Endodermal cell (in vitro differentiated cells): ENCODE results near the gene NRXN3. TPM values are rescaled to one million over a fixed set of nuclear protein-coding genes. Genes with fewer than 3 reads are reported as not detected.

Experiments used
- DNase-seq: peaks from one replicate; pipeline ENCODE4 v3.0.0-alpha.2; 2017
- H3K27ac ChIP-seq: 2 replicates; pipeline ENCODE4 v1.5.1; 2013; ENCODE audit warnings: mild to moderate bottlenecking, low read depth, low read length, moderate library complexity
- H3K27me3 ChIP-seq: 2 replicates; pipeline ENCODE4 v1.6.1; 2013; ENCODE audit warnings: mild to moderate bottlenecking, low read length, moderate library complexity; ENCODE audit not compliant: insufficient read depth, control insufficient read depth, poor library complexity, severe bottlenecking
- H3K36me3 ChIP-seq: 2 replicates; pipeline ENCODE4 v1.7.0; 2013; ENCODE audit warnings: mild to moderate bottlenecking, low read length, moderate library complexity; ENCODE audit not compliant: control insufficient read depth, insufficient read depth
- H3K4me1 ChIP-seq: one replicate; pipeline ENCODE4 v1.7.0; 2013; ENCODE audit warnings: low read length; ENCODE audit not compliant: control insufficient read depth, insufficient read depth
- H3K4me3 ChIP-seq: 2 replicates; pipeline ENCODE4 v1.5.1; 2013; ENCODE audit warnings: mild to moderate bottlenecking, low read length, moderate library complexity
- H3K9ac ChIP-seq: 2 replicates; pipeline ENCODE4 v1.6.1; 2013; ENCODE audit warnings: mild to moderate bottlenecking, low read length, moderate library complexity; ENCODE audit not compliant: poor library complexity, severe bottlenecking; ENCODE audit errors: extremely low read depth
- H3K9me3 ChIP-seq: 2 replicates; pipeline ENCODE4 v1.6.1; 2013; ENCODE audit warnings: mild to moderate bottlenecking, low read length, moderate library complexity; ENCODE audit not compliant: control insufficient read depth
- H3K27ac Mint-ChIP-seq: 2 replicates; pipeline ENCODE4 v1.8.0; 2020; ENCODE audit warnings: mixed read lengths
- H3K27me3 Mint-ChIP-seq: 2 replicates; pipeline ENCODE4 v1.8.0; 2021; ENCODE audit warnings: mild to moderate bottlenecking, mixed read lengths; ENCODE audit not compliant: insufficient read depth
- H3K36me3 Mint-ChIP-seq: 2 replicates; pipeline ENCODE4 v1.8.0; 2020; ENCODE audit warnings: low read depth, mixed read lengths
- H3K4me1 Mint-ChIP-seq: 2 replicates; pipeline ENCODE4 v1.8.0; 2020; ENCODE audit warnings: mixed read lengths
- H3K4me3 Mint-ChIP-seq: 2 replicates; pipeline ENCODE4 v1.8.0; 2020; ENCODE audit warnings: mild to moderate bottlenecking, moderate library complexity, mixed read lengths
- H3K9me3 Mint-ChIP-seq: 2 replicates; pipeline ENCODE4 v1.8.0; 2020; ENCODE audit warnings: mild to moderate bottlenecking, mixed read lengths
- CTCF ChIP-seq: fragments of 200-600 bp; sonication (generic); conservative IDR thresholded peaks from 2 replicates; pipeline ENCODE4 v1.5.0; 2021; ENCODE audit warnings: antibody characterized with exemption, mild to moderate bottlenecking
- WGBS, 2 experiments: methylation state at CpG; one replicate each; pipeline versions ENCODE4 v1.1.5 to v1.1.7; 2013; ENCODE audit warnings: missing lambda C conversion rate in 2 of 2, mixed read lengths in 1 of 2; ENCODE audit not compliant: insufficient coverage in 1 of 2, insufficient read length in 1 of 2; 5-methylcytosine and 5-hydroxymethylcytosine counted together
- total RNA-seq, 2 donors: library from RNA; stranded (reverse); fragmentation: NEBNext Ultra II Directional in 1 of 2; extraction: Animal tissue kit (Norgen Biotek cat#: 25700) in 1 of 2; gene quantifications; 2 replicates in 1 of 2; 3 replicates in 1 of 2; pipeline ENCODE4 v1.2.1, GENCODE V29; 2021

NRXN3 gene
- total RNA-seq, 2 donors from 2014 or later = 20.9 to 21.4 TPM

GRCh38 chr14:78162202-78162601, 8.0 kb upstream of the NRXN3 start:
- no peak for TF ChIP-seq CTCF
- H3K27me3 ChIP-seq = no peaks in the 10 kb centered on the region
- no peaks in the 10 kb centered on the region for H3K36me3 Mint-ChIP-seq
- H3K27ac ChIP-seq = no peak overlapping the region
- H3K9me3 ChIP-seq = no peaks in the 10 kb centered on the region
- no peak overlapping the region for H3K4me3 Mint-ChIP-seq
- no peaks in the 10 kb centered on the region for H3K4me1 ChIP-seq
- no peak overlapping the region for H3K9ac ChIP-seq
- no peaks in the 10 kb centered on the region for H3K36me3 ChIP-seq
- H3K9me3 Mint-ChIP-seq = no peaks in the 10 kb centered on the region
- DNase-seq = no peak
- WGBS, 2 experiments = 83 to 100% methylated on average over 1 to 5 of the region's 5 CpGs
- H3K27ac Mint-ChIP-seq = no peak overlapping the region
- peaks cover 4% of the 10 kb centered on the region for H3K4me1 Mint-ChIP-seq
- peaks cover 4% of the 10 kb centered on the region for H3K27me3 Mint-ChIP-seq
- H3K4me3 ChIP-seq = no peak overlapping the region

GRCh38 chr14:78164226-78164853, 5.8 kb upstream of the NRXN3 start:
- Mint-ChIP-seq H3K9me3 (no peaks in the 10 kb centered on the region), H3K4me1 (peaks cover 7% of the 10 kb centered on the region), H3K27me3 (peaks cover 6% of the 10 kb centered on the region), H3K27ac (no peak overlapping the region), H3K36me3 (no peaks in the 10 kb centered on the region), H3K4me3 (no peak overlapping the region)
- Histone ChIP-seq H3K4me1 (no peaks in the 10 kb centered on the region), H3K9me3 (no peaks in the 10 kb centered on the region), H3K27ac (no peak overlapping the region), H3K4me3 (no peak overlapping the region), H3K36me3 (no peaks in the 10 kb centered on the region), H3K27me3 (no peaks in the 10 kb centered on the region), H3K9ac (no peak overlapping the region)
- WGBS, 2 experiments = 17 to 27% methylated on average over 4 to 8 of the region's 8 CpGs
- peak; percentile 94 for DNase-seq
- TF ChIP-seq CTCF = peak; percentile 93

- Mint-ChIP-seq H3K4me1 (peaks cover 18% of the 10 kb centered on the region), H3K36me3 (no peaks in the 10 kb centered on the region), H3K27ac (no peak overlapping the region), H3K9me3 (no peaks in the 10 kb centered on the region), H3K4me3 (no peak overlapping the region), H3K27me3 (peaks cover 4% of the 10 kb centered on the region)
- Histone ChIP-seq H3K27ac (no peak overlapping the region), H3K27me3 (no peaks in the 10 kb centered on the region), H3K4me1 (peaks cover 4% of the 10 kb centered on the region), H3K9me3 (no peaks in the 10 kb centered on the region), H3K9ac (no peak overlapping the region), H3K36me3 (no peaks in the 10 kb centered on the region), H3K4me3 (no peak overlapping the region)
- 91 to 100% methylated on average over 5 to 7 of the region's 7 CpGs for WGBS, 2 experiments
- no peak for DNase-seq
- TF ChIP-seq CTCF = no peak
These were observed 2.3 kb downstream of the NRXN3 start for GRCh38 chr14:78172428-78172827.
